ENCODE results near the gene STAG2. TPM values are rescaled to one million over a fixed set of nuclear protein-coding genes. Genes with fewer than 3 reads are reported as not detected.

STAG2 gene
- total RNA-seq, result 10 to 100 TPM; 40.9 to 52.6 TPM

- ATAC-seq (ENCODE audit: insufficient number of reproducible peaks, low FRiP score, low read depth), result peak; percentile 26
- H3K36me3 ChIP-seq, result no peaks in the 10 kb centered on the region
- TF ChIP-seq, protein P1, sequence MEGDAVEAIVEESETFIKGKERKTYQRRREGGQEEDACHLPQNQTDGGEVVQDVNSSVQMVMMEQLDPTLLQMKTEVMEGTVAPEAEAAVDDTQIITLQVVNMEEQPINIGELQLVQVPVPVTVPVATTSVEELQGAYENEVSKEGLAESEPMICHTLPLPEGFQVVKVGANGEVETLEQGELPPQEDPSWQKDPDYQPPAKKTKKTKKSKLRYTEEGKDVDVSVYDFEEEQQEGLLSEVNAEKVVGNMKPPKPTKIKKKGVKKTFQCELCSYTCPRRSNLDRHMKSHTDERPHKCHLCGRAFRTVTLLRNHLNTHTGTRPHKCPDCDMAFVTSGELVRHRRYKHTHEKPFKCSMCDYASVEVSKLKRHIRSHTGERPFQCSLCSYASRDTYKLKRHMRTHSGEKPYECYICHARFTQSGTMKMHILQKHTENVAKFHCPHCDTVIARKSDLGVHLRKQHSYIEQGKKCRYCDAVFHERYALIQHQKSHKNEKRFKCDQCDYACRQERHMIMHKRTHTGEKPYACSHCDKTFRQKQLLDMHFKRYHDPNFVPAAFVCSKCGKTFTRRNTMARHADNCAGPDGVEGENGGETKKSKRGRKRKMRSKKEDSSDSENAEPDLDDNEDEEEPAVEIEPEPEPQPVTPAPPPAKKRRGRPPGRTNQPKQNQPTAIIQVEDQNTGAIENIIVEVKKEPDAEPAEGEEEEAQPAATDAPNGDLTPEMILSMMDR (IDR thresholded peaks at IDR 0.05), result no peak
- peak within 1 kb of the TSS; percentile 97 to 99 for H3K27ac ChIP-seq
- peak; percentile 49 for DNase-seq (ENCODE audit: low spot score)
- peaks cover 0 to 8% of the 10 kb centered on the region in 2 donors for H3K4me1 ChIP-seq (ENCODE audit: control insufficient read depth in 1 of 2, low read depth in 2 of 2)
- no peaks in the 10 kb centered on the region for H3K27me3 ChIP-seq (replicated peaks; ENCODE audit: insufficient read depth)
- H3K9me3 ChIP-seq, result no peaks in the 10 kb centered on the region
- peak within 1 kb of the TSS; percentile 90 for H3K4me3 ChIP-seq
These were observed at the start of gene STAG2 for GRCh38 chrX:123961268-123962005. Gene STAG2 (plus strand): TSS chrX:123961706. CDS start chrX:124022628, 60,922 bp downstream.

DNA sequence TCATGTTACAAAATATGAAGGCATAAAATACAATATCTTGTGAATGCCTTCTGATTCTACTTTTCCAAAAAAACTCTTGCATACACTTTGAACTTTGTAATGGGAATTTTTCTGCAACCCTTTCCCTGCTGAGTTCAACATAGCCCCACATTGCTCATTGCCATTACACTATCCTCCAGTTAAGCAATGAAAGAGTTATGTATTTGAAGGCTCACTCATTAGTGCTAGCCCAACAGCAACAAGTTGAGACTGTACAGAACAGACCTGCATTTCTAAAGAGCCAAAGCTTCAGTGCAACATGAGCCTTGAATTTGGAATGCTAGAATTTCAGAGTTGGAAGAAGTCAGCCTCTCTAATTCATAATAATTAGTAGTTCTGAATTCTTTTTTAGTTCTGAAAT lies 44.4 kb upstream of the STAG2 start:
- ATAC-seq (ENCODE audit: insufficient number of reproducible peaks, low FRiP score, low read depth), result no peak
- H3K27me3 ChIP-seq (replicated peaks; ENCODE audit: insufficient read depth), result no peaks in the 10 kb centered on the region
- H3K27ac ChIP-seq, result no peak overlapping the region
- no peaks in the 10 kb centered on the region for H3K9me3 ChIP-seq
- no peaks in the 10 kb centered on the region for H3K4me1 ChIP-seq (ENCODE audit: control insufficient read depth in 1 of 2, low read depth in 2 of 2)
- no peaks in the 10 kb centered on the region for H3K36me3 ChIP-seq
- no peak overlapping the region for H3K4me3 ChIP-seq
- DNase-seq (ENCODE audit: low spot score), result no peak
- TF ChIP-seq, protein P1 (IDR thresholded peaks at IDR 0.05), result no peak

- Histone ChIP-seq H3K36me3 (no peaks in the 10 kb centered on the region), H3K27ac (no peak overlapping the region), H3K27me3 (replicated peaks; ENCODE audit: insufficient read depth) (no peaks in the 10 kb centered on the region), H3K4me1 (ENCODE audit: control insufficient read depth in 1 of 2, low read depth in 2 of 2) (no peaks in the 10 kb centered on the region), H3K9me3 (no peaks in the 10 kb centered on the region), H3K4me3 (no peak overlapping the region)
- ATAC-seq (ENCODE audit: insufficient number of reproducible peaks, low FRiP score, low read depth), result no peak
- no peak for DNase-seq (ENCODE audit: low spot score)
- TF ChIP-seq, protein P1 (IDR thresholded peaks at IDR 0.05), result no peak
These were observed 43.3 kb upstream of the STAG2 start for GRCh38 chrX:123918106-123918721.

GRCh38 chrX:123920105-123920785 lies 41.3 kb upstream of the STAG2 start:
- no peak overlapping the region for H3K4me3 ChIP-seq
- H3K4me1 ChIP-seq (ENCODE audit: control insufficient read depth in 1 of 2, low read depth in 2 of 2), result no peaks in the 10 kb centered on the region
- H3K9me3 ChIP-seq, result no peaks in the 10 kb centered on the region
- ATAC-seq (ENCODE audit: insufficient number of reproducible peaks, low FRiP score, low read depth) (no peak), DNase-seq (ENCODE audit: low spot score) (no peak)
- H3K36me3 ChIP-seq, result no peaks in the 10 kb centered on the region
- no peaks in the 10 kb centered on the region for H3K27me3 ChIP-seq (replicated peaks; ENCODE audit: insufficient read depth)
- no peak overlapping the region for H3K27ac ChIP-seq
- TF ChIP-seq, protein P1 (IDR thresholded peaks at IDR 0.05), result no peak

DNA sequence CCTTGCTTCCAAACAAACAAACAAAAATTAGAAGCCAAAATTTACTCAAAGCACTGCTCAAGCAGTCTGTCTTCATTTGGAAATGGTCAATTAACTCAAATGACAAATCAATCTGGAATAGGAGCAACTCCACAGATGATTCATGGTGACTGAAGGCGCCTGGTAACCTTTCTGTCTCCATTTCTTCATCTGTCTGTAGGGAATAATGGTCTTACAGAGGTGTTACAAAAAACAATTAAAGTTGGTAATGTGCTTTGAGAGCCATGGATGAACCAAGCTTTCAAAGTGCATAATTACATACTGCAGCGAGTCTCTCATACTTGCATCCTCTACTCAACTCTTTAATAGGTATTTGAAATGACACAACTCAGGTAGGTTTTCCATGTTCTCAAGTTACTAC lies 38.3 kb upstream of the STAG2 start:
- Histone ChIP-seq H3K27me3 (replicated peaks; ENCODE audit: insufficient read depth) (no peaks in the 10 kb centered on the region), H3K27ac (no peak overlapping the region), H3K4me1 (ENCODE audit: control insufficient read depth in 1 of 2, low read depth in 2 of 2) (no peaks in the 10 kb centered on the region), H3K4me3 (no peak overlapping the region), H3K9me3 (no peaks in the 10 kb centered on the region), H3K36me3 (no peaks in the 10 kb centered on the region)
- DNase-seq (ENCODE audit: low spot score), result no peak
- TF ChIP-seq, protein P1 (IDR thresholded peaks at IDR 0.05), result no peak
- no peak for ATAC-seq (ENCODE audit: insufficient number of reproducible peaks, low FRiP score, low read depth)
